HG03196 (cell line): Measurements from ENCODE around the gene HSBP1L1.
A peak's percentile ranks its signal among the peaks of the same experiment; 100 is the strongest.
"Not testable (repeated sequence)": the region's sequence is repeated elsewhere in the genome, so short reads cannot be mapped to it uniquely, and the experiment has no call there.

Experiments used
- ATAC-seq: cut with Tn5 transposase; IDR thresholded peaks from one replicate; pipeline ENCODE4 v1.9.1; 2021; ENCODE audit not compliant: unreplicated experiment

Gene HSBP1L1

DNA sequence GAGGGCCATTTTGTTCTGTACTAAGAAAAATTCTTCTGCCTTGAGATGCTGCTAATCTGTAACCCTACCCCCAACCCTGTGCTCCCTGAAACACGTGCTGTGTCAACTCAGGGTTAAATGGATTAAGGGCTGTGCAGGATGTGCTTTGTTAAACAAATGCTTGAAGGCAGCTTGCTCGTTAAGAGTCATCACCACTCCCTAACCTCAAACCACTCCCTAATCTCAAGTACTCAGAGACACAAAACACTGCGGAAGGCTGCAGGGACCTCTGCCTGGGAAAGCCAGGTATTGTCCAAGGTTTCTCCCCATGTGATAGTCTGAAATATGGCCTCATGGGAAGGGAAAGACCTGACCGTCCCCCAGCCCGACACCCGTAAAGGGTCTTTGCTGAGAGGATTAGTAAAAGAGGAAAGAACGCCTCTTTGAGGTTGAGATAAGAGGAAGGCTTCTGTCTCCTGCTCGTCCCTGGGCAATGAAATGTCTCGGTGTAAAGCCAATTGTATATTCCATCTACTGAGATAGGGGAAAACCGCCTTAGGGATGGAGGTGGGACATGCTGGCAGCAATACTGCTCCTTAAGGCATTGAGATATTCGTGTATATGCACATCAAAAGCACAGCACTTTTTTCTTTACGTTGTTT is 4.2 kb upstream of the HSBP1L1 start:
- ATAC-seq = not testable (repeated sequence)

DNA sequence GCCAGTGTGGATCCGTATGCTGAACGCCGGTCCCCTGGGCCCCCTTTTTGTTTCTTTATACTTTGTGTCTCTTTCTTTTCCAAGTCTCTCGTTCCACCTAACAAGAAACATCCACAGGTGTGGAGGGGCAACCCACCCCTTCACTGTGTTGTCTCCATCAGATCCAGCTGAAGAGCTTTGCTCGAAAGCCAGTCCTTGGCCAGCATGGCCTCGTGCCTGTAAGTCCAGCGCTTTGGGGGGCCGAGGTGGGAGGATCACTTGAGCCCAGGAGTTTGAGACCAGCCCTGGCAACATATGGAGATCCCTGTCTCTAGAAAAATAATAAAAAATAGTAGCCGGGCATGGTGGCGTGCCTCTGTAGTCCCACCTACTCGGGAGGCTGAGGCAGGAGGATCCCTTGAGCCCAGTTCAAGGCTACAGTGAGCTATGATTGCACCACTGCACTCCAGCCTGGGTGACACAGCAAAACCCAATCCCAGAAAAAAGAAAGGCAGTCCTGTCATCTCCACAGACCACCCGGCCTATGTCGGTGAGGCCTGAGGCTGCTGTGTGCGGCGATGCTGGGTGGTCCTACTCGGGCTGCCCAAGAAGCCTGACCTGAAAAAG is 3.4 kb upstream of the HSBP1L1 start:
- ATAC-seq = no peak

DNA sequence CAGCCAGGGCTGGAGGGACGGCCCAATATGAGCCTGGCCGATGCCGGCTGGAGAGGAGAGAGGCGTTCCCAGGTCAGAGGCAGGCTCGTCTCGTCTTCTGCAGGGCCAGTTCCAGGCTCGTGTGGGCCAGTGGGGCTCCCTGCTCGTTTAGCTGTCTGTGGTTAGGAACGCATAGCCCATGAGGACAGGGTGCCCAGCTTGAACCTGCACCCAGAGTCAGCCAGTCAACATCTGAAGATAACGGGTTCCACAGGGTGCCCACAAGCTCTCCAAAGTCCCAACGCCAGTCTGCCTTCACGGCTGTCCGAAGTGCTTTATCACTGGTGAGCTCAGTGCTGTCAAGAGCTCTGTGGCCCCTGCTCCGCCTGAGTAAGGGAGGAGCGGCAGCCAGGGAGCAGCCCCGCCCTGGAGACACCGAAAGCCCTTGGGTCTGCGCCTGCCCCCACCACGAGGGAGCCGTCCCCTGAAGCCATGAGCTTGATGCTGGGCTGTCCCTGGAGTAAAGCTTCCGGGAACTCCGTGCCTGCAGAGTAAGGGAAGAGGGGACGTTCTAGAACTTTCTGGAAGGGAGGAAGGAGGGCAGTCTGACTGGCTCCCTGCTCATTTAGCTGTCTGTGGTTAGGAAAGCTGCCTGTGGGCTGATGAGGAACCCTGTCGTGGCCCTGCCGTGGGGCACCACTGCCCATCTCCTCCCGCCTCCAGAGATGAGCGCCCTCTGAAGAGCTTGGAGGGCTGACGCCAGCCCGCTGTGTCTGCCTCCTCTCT is 2.7 kb upstream of the HSBP1L1 start:
- no peak for ATAC-seq

DNA sequence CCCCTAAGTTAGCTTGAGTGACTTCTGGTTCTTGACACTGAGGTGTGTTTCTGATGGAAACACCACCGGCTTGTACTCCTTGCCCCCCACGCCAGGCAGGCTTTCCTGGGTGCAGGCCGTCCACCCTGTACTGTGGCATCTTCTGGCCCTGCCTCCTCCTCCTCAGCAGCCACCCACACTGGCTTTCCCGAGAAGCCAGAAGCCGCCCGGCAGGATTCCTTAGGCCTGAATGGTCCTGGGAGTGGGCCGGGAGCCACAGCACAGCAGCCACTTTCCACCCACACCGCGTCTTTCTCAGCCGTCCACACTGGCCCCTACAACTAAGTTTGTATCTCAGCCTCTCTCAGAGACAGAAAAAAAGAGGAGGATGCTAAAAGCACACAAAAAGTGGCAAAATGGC is 2.1 kb upstream of the HSBP1L1 start:
- no peak for ATAC-seq

DNA sequence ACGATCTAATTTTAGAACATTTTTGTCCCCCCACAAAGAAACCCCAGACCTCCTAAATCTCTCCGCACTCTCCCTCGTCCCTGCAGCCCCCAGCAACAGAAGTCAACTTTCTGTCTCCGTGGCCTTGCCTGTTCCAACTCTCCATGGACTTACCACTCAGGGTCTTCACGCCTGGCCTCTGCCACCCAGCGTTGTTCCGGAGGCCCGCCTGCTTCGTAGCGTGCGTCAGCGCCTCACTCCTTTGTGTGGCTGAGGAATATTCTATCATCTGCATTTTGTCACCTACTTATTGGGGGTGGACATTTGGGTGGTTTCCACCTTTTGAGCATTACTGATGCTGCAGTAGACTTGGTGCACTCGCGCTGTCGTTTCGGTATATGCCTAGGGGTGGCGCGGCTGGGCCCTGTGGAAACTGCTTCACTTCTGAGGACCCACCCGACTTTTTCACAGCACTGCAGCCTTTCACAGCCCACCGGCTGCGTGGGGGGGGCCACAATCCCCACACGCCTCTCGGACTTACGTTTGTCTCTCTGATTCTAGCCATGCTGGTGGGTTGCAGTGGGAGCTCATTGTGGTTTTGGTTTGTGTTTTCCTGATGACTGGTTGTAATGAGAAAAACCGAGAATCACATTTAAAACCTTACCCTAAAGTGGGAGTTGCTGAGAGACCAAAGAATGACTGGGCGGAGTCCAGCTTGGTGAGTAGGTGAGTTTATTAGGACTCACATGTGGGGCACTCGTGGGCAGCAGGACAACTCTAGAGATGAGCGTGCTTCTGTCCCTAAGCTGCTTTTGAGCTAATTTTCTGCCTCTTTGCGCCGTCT is 1.4 kb upstream of the HSBP1L1 start:
- ATAC-seq = peak; percentile 53

DNA sequence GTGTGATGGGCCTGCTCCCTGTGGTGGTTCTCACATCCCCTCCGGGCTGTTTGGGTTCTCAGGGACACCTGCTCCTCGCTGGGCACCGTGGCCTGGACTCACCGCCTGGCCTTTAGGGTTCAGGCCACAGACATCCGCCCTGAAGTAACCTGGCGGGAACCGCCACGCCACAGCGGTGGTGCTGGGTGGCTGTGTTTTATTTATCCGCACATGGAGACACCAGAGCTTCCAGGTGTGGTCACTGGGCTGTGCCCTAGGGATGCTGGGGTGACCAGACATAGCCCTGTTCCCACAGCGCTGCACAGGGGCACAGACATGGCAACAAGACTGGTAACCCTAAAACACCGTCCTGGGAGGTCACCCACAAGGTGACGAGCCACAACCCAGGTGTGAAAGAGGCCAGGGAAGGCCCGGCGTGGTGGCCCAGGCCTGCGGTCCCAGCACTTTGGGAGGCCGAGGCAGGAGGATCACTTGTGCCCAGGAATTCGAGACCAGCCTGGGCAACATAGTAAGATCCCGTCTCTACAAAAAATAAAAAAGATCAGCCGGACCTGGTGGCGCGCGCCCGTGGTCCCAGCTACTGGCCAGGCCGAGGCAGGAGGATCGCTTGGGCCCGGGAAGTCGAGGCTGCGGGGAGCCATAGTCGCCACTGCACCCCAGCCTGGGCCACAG is 649 bp upstream of the HSBP1L1 start:
- ATAC-seq = no peak

DNA sequence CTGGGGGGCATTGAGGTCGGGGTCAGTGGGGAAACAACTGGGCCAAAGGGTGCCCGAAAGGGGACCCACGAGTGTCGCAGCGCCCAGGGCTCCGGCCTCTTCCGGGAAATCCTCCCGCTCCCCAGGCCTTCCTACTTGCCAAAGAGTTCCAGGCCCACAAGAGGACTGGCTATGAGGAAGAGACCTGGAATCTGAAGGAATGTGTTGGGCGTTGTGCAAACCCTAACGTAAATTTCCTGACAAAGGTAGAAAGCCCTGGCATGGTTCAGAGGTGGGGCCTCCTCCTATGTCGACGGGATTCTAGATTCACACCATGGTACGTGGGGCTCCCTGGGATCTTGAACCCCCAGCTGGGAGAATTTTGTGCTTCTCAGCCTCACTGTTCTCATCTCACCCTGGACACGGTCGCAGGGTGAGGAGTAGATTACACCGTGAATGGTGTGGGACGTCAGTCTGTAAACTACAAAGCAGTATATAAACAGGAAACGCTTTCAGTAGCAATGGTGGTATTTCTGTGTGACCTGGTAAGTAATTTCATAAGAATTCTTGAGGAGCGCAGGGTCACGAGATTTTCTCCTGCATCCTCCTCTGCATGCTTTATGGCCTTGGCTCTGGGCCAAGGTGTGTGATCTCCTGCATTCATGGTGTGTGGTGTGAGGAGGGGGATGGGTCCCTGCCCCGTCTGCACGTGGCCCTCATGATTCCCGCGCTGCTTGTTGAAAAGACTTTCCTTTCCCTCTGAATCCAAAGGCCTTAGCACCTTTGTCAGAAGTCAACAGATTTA is 868 bp downstream of the HSBP1L1 start:
- no peak for ATAC-seq

DNA sequence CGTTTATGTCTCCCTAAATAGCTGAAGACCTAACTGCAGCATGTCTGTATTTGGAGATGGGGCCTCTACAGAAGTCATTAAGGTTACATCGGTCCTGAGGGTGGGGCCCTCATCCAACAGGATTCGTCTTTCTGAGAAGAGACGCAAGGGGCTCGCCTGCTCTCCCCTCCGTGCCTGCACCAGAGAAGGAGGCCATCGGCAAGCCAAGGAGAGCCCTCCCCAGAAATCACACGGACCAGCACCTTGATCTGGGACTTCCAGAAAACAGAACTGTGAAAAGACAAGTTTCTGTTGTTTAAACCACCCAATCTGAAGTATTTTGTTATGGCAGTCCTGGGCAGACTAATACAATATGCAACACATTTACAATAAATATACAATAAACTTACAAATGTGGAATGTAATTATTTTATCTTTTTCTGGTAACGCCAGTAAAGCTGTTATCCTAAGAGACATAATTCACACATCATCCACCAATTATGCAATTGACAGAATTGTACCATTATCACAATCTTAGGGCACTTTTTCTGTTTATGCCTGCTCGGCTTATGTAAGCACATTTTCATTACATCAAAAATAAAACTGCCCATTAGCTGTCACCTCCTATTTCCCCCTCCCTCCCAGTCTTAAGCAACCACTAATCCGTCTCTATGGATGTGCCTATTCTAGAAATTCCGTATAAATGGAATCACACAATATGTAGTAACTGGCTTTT is 6.1 kb downstream of the HSBP1L1 start:
- no peak for ATAC-seq

DNA sequence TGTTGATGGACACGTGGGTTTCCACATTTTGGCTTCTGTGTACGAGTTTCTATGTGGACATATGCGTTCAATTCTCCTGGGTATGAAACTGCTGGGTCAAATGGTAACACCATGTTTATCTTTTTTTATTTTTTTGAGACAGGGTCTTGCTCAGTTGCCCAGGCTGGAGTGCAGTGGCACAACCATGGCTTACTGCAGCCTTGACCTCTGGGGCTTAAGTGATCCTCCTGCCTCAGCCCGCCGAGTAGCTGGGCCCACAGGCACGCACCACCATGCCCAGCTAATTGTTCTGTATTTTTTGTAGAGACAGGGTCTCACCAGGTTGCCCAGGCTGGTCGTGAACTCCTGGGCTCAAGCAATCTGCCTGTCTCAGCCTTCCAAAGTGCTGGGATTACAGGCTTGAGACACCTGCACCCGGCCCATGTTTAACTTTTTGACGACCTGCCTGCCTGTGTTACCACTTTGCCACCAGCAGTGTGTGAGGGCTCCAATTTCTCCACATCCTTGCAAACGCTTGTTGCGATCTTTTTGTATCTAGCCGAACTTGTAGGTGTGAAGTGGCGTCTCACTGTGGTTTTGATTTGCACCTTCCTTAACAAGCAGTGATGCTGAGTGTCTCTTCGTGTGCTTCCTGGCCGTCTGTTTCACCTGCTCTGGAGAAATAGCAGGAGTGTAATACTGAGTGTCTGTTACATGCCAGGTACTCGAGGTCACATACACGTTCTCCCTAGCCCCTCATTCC is 6.9 kb downstream of the HSBP1L1 start:
- ATAC-seq = no peak

DNA sequence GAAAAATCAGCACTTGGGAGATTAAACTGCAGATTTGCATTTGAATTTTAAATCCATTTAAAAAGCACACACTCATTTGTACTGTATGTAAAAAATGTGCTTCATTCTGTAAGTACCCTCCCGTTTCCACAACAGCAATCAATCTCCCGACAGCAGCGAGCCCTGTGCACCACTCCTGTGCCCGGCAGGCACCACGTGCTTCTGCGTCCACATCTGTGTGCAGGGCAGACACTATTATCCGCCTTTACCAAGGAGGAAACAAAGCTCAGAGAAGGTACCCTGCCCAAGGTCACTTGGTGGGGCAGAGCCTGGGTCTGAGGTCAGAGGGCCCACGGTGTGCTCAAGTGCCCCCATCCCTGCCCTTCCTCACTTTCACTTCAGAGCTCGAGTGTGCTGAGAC is 7.5 kb downstream of the HSBP1L1 start:
- ATAC-seq = no peak

DNA sequence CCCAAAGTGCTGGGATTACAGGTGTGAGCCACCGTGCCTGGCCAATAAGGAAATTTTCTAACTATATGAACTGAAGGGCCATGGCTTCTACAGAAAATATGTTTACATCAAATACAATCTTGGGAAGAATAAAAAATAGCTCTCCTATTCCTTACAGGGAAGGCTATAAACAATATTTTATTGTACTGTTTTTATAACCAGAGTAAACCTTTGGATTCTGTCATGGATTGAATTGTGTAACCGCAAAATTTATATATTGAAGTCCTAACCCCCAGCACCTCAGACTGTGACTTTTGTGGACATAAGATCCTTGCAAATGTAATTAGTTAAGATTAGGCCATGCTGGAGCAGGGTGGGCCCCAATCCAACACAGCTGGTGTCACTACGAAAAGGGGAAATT is 8.3 kb downstream of the HSBP1L1 start:
- ATAC-seq = no peak

DNA sequence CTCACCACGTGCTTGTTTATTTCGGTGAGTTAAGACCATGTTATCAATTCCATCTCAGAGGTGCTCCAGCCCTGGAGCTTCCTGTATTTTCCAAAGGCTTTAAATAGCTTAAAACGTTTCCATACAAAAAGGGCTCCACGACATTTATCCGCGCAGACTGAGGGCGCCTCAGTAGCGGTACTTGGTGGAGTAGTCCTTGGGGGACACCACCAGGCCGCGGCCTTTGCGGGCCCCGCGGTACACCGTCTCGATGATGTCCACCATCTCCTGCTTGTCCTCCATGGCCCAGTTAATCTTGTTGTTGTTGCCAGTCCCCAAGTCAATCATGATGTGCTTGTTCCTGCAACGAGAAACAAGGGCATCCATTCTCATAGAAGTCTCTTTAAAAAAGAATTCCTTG is 9.1 kb downstream of the HSBP1L1 start:
- no peak for ATAC-seq

DNA sequence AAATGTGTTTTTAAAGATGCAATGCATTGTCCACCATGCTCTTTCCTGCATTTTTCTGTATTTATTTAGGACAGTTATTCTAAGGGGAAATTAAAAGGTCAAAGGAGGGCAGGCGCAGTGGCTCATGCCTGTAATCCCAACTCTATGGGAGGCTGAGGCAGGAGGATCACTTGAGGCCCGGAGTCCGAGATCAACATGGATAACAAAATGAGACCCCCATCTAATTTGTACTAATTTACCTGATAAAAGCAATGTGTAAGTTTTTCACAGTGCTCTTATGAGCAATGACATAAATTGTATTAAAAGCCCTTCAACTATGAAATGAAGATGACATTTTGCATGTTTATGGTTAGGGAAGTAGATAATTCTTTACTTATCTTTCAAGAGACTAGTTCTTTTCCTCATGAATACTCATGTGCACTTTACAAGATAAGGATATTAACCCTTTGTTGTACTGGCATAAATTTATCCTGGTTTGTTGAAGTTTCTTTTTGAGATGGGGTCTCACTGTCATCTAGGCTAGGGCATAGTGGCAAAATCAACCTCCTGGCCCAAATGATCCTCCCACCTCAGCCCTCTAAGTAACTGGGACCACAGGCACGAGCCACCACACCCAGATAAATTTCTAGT is 9.7 kb downstream of the HSBP1L1 start:
- no peak for ATAC-seq

DNA sequence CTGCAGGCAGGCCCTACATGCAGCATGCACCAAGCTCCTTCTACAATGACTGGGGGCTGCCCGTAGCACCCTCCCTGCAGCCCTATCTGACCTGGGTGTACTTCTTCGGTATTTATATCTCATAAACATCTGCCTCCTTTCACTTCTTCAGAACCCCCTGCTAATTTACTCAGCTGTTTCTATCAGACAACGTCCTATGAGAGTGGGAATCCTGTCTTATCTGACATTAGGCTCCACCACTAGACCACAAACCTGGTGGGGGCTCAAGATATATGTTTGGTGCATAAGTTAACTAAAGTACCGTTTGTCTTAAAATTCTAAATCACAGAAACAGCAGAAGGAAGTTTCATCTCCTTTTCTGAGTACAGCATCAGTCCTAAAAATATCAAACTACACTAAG is 10.6 kb downstream of the HSBP1L1 start:
- ATAC-seq = no peak

DNA sequence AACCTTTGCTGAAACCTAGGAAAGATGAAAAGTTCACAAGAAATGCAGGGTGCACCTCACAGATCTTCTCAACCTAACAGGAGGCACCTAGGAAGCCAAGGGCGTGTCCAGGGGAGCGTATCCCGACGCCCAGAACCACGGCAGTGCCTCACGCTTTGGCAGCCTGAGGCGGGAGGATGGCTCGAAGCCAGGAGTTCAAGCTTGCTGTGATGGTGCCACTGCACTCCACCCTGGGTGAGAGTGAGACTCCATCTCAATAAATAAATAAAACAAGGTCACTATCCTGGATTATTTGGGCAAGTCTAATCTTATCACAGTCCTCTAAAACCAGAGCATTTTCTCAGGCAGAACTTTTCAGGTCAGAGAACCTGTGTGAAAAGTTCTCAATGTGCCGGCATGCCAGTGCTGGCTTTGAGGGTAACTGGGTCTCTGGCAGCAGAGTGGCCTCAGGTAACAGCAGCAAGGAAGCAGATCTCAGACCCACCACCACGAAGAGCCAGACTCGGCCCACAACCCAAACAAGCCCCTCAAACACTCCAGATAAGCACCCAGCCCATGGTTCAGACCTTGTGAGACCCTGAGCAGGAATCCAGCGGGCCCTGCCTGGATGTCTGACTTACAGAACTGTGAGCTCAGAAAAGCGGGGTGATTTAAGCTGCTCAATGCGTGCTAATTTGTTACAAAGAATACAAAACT is 11.7 kb downstream of the HSBP1L1 start:
- no peak for ATAC-seq

DNA sequence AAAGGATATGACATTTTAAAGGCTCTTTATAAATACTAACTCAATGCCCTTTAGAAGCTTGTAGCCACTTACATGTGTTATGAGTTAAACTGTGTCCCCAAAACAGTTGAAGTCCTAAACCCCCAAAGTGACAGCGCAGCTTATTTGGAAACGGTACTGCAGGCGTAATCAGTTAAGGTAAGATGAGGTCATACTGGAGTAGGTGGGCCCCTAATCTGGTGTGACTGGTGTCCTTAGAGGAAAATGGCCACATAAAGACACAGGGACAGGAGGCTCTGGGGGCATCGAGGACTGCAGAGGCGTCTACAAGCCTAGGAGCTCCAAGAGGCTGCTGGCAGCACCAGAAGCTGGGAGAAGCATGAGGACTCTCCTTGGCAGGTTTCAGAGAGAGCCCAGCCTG is 15.4 kb downstream of the HSBP1L1 start:
- ATAC-seq = no peak

DNA sequence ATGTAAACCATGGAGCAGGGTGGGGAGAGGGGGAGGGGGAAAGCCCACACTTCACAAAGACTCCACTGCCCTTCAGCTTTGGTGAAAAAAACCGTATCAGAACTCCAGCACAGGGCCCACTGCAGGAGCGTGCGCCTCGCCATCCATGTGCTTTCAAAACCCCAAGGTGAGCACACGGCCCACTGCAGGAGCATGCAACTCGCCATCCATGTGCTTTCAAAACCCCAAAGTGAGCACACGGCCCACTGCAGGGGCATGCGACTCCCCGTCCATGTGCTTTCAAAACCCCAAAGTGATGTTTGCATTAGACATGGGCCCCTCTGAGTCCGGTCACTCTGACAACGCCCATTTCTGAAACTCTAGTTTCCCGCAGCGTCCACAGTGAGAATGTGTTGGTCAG is 16.1 kb downstream of the HSBP1L1 start:
- no peak for ATAC-seq

DNA sequence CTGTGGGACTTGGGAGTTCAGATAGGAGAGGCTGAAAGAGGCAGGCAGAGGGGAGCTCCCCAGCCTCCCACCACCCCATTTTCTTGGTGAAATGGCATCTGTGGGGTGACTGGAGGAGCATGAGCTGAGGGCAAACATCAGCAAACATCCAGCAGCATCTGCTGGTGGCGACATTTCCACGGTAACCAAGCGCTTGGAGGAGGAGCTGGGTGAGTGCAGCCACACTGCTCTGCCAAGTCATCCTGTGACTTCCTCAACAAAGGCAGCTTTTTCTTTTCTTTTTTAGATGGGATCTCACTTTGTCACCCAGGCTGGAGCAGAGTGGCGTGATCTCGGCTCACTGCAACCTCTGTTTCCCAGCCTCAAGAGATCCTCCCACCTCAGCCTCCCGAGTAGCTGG is 18.3 kb downstream of the HSBP1L1 start:
- no peak for ATAC-seq
